GM23338 (cell line): ENCODE measurements around the gene LYSET. TPM values are rescaled to one million over a fixed set of nuclear protein-coding genes. Genes with fewer than 3 reads are reported as not detected.
"Not testable (repeated sequence)": the region's sequence is repeated elsewhere in the genome, so short reads cannot be mapped to it uniquely, and the experiment has no call there.

Experiments
- ATAC-seq: fragments of 200-7000 bp; cut with Tn5 transposase; 3 replicates; pipeline ENCODE4 v1.9.1; 2020
- DNase-seq: peaks from one replicate; pipeline ENCODE4 v3.0.0-alpha.2; 2015; ENCODE audit warnings: low spot score
- H2AFZ ChIP-seq: fragments of 200-600 bp; sonication (generic); 2 replicates; pipeline ENCODE4 v1.8.0; 2016; ENCODE audit warnings: antibody characterized with exemption, mild to moderate bottlenecking, moderate library complexity
- H3F3A ChIP-seq: fragments of 200-600 bp; sonication (generic); replicated peaks from 2 replicates; pipeline ENCODE4 v1.8.0; 2017; ENCODE audit warnings: antibody characterized with exemption, mixed run types, low read depth
- H3K27ac ChIP-seq: fragments of 200-600 bp; sonication (generic); 2 replicates; pipeline ENCODE4 v1.6.1; 2016; ENCODE audit warnings: low read depth
- H3K27me3 ChIP-seq: fragments of 200-600 bp; sonication (generic); 2 replicates; pipeline ENCODE4 v1.8.0; 2016; ENCODE audit warnings: mild to moderate bottlenecking, mixed run types, moderate library complexity; ENCODE audit not compliant: insufficient read depth
- H3K36me3 ChIP-seq: fragments of 200-600 bp; sonication (generic); 2 replicates; pipeline ENCODE4 v1.8.0; 2016; ENCODE audit warnings: mild to moderate bottlenecking; ENCODE audit not compliant: insufficient read depth
- H3K4me1 ChIP-seq: fragments of 200-600 bp; sonication (generic); 2 replicates; pipeline ENCODE4 v1.8.0; 2016; ENCODE audit warnings: mild to moderate bottlenecking, moderate library complexity; ENCODE audit not compliant: insufficient read depth
- H3K4me2 ChIP-seq: fragments of 200-600 bp; sonication (generic); 2 replicates; pipeline ENCODE4 v1.7.1; 2017; ENCODE audit warnings: mixed run types
- H3K4me3 ChIP-seq: fragments of 200-600 bp; sonication (generic); 2 replicates; pipeline ENCODE4 v1.6.1; 2016; ENCODE audit warnings: mixed run types
- H3K79me2 ChIP-seq: fragments of 200-600 bp; sonication (generic); replicated peaks from 2 replicates; pipeline ENCODE4 v1.8.0; 2017; ENCODE audit warnings: mild to moderate bottlenecking; ENCODE audit not compliant: insufficient read depth
- H3K9me2 ChIP-seq: fragments of 200-600 bp; sonication (generic); 2 replicates; pipeline ENCODE4 v1.8.0; 2017; ENCODE audit not compliant: insufficient read depth
- H4K20me1 ChIP-seq: fragments of 200-600 bp; sonication (generic); replicated peaks from 2 replicates; pipeline ENCODE4 v1.8.0; 2017; ENCODE audit warnings: mild to moderate bottlenecking; ENCODE audit not compliant: insufficient read depth
- H3K27ac Mint-ChIP-seq: 2 replicates; pipeline ENCODE4 v1.8.0; 2020; ENCODE audit warnings: inconsistent platforms, mild to moderate bottlenecking, moderate library complexity, mixed read lengths
- H3K27me3 Mint-ChIP-seq: 3 replicates; pipeline ENCODE4 v1.8.0; 2022; ENCODE audit warnings: low read depth, mild to moderate bottlenecking, moderate library complexity, mixed read lengths, inconsistent platforms; ENCODE audit not compliant: insufficient read depth, poor library complexity
- H3K36me3 Mint-ChIP-seq: 3 replicates; pipeline ENCODE4 v1.8.0; 2021; ENCODE audit warnings: low read depth, mild to moderate bottlenecking, inconsistent platforms, moderate library complexity, mixed read lengths
- H3K4me1 Mint-ChIP-seq: 3 replicates; pipeline ENCODE4 v1.8.0; 2020; ENCODE audit warnings: mild to moderate bottlenecking, inconsistent platforms, mixed read lengths
- H3K4me3 Mint-ChIP-seq: 3 replicates; pipeline ENCODE4 v1.8.0; 2021; ENCODE audit warnings: moderate library complexity, mild to moderate bottlenecking, inconsistent platforms, mixed read lengths
- H3K9me3 Mint-ChIP-seq: 3 replicates; pipeline ENCODE4 v1.8.0; 2020; ENCODE audit warnings: moderate library complexity, mild to moderate bottlenecking, inconsistent platforms, mixed read lengths
- CREB1 ChIP-seq: fragments of 250-450 bp; sonication (Bioruptor Pico); IDR thresholded peaks from 2 replicates; pipeline ENCODE4 v1.5.0; 2020; ENCODE audit warnings: low read depth, mild to moderate bottlenecking, moderate library complexity
- EZH2 ChIP-seq: fragments of 200-600 bp; sonication (generic); IDR thresholded peaks from one replicate; pipeline ENCODE4 v1.8.0; 2017; ENCODE audit warnings: antibody characterized with exemption, mild to moderate bottlenecking, low read depth; ENCODE audit not compliant: unreplicated experiment
- JUNB ChIP-seq: IDR thresholded peaks from one replicate; pipeline ENCODE4 v1.6.1; 2016; ENCODE audit warnings: antibody characterized with exemption; ENCODE audit not compliant: unreplicated experiment
- NANOG ChIP-seq: IDR thresholded peaks from 2 replicates; pipeline ENCODE4 v1.6.1; 2016; ENCODE audit warnings: antibody characterized with exemption, borderline replicate concordance
- POLR2AphosphoS5 ChIP-seq: IDR thresholded peaks from 2 replicates; pipeline ENCODE4 v1.6.1; 2016; ENCODE audit warnings: antibody characterized with exemption, low read depth
- STAT1 ChIP-seq: IDR thresholded peaks from one replicate; pipeline ENCODE4 v1.6.1; 2016; ENCODE audit warnings: antibody characterized with exemption; ENCODE audit not compliant: unreplicated experiment
- ZNF114 ChIP-seq: fragments of 250-450 bp; sonication (Bioruptor Pico); IDR thresholded peaks from 2 replicates; pipeline ENCODE4 v1.5.0; 2020; ENCODE audit warnings: mild to moderate bottlenecking, moderate library complexity
- polyA plus RNA-seq: library from polyadenylated mRNA; unstranded; fragments of >200 nt; fragmentation: Nextera tagmentation; extraction: Ambion mirVana; gene quantifications from 2 replicates; pipeline ENCODE4 v1.2.1, GENCODE V29; 2016
- total RNA-seq: library from RNA; depleted of rRNA; stranded (reverse); fragments of >200 nt; shearing (Covaris generic); gene quantifications from 2 replicates; pipeline ENCODE4 v1.2.3, GENCODE V29; 2014
- TF ChIP-seq, protein P1 (sequence below): fragments of 250-450 bp; sonication (Bioruptor Pico); IDR thresholded peaks from 2 replicates; pipeline ENCODE4 v1.5.0; 2020; ENCODE audit warnings: mild to moderate bottlenecking, moderate library complexity
- TF ChIP-seq, protein P2 (sequence below): IDR thresholded peaks from 2 replicates; pipeline ENCODE4 v1.6.1; 2016; ENCODE audit warnings: antibody characterized with exemption

Gene LYSET
- total and polyA plus RNA-seq, 2 experiments from 2014 or later, result 14.2 to 34.0 TPM

DNA sequence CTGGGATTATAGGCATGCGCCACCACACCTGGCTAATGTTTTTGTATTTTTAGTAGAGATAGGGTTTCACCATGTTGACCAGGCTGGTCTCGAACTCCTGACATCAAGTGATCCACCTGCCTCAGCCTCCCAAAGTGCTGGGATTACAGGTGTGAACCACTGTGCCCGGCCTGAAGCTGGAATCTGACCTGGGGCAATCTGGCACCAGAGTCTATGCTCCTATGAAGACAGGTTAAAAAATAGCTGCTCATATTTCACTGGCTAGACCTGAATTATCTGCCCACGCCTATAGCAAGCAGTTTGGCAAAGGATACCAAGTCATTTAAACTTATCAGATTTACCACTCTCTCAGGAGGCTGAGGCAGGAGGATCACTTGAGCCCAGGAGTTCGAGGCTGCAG, 10.4 kb upstream of the LYSET start:
- H3K36me3 Mint-ChIP-seq, H3F3A ChIP-seq, H3K4me1 ChIP-seq, H3K9me3 Mint-ChIP-seq, H3K27me3 ChIP-seq, H3K9me2 ChIP-seq, H3K4me1 Mint-ChIP-seq, H3K27ac ChIP-seq, H4K20me1 ChIP-seq, H3K4me3 ChIP-seq, H3K36me3 ChIP-seq, DNase-seq, ATAC-seq, H3K4me2 ChIP-seq, H3K4me3 Mint-ChIP-seq, H3K27me3 Mint-ChIP-seq, H3K27ac Mint-ChIP-seq, H3K79me2 ChIP-seq: not testable (repeated sequence)
- 0 out of 2 replicates have a peak overlapping the region, but pooled peaks have one; percentile 67 for H2AFZ ChIP-seq

DNA sequence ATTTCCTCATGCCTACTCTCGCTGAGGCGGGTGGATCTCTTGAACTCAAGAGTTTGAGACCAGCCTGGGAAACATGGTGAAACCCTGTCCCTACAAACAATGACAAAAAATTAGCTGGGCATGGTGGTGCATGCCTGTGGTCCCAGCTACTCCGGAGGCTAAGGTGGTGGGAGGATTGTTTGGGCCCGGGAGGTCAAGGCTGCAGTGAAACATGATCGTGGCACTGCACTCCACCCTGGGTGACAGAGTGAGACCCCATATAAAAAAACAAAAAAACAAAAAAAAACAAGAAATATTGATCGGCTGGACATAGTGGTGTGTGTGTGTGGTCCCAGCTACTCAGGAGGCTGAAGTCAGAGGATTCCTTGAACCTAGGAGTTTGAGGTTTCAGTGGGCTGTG, 9.6 kb upstream of the LYSET start:
- Histone ChIP-seq H3K27ac (no peak overlapping the region), H3F3A (no peaks in the 10 kb centered on the region), H4K20me1 (no peaks in the 10 kb centered on the region), H3K9me2 (no peaks in the 10 kb centered on the region), H3K4me3 (no peak overlapping the region), H3K27me3 (no peaks in the 10 kb centered on the region), H3K79me2 (no peaks in the 10 kb centered on the region), H2AFZ (no peak overlapping the region), H3K4me1 (no peaks in the 10 kb centered on the region), H3K36me3 (no peaks in the 10 kb centered on the region), H3K4me2 (no peak overlapping the region)
- TF ChIP-seq CREB1 (CRISPR knock-in tag), result no peak
- H3K4me1 Mint-ChIP-seq, result no peaks in the 10 kb centered on the region
- no peak overlapping the region for H3K4me3 Mint-ChIP-seq
- ATAC-seq (no peak), DNase-seq (no peak)
- no peaks in the 10 kb centered on the region for H3K36me3 Mint-ChIP-seq
- no peak overlapping the region for H3K27ac Mint-ChIP-seq
- H3K27me3 Mint-ChIP-seq, result peaks cover 1% of the 10 kb centered on the region
- no peaks in the 10 kb centered on the region for H3K9me3 Mint-ChIP-seq

DNA sequence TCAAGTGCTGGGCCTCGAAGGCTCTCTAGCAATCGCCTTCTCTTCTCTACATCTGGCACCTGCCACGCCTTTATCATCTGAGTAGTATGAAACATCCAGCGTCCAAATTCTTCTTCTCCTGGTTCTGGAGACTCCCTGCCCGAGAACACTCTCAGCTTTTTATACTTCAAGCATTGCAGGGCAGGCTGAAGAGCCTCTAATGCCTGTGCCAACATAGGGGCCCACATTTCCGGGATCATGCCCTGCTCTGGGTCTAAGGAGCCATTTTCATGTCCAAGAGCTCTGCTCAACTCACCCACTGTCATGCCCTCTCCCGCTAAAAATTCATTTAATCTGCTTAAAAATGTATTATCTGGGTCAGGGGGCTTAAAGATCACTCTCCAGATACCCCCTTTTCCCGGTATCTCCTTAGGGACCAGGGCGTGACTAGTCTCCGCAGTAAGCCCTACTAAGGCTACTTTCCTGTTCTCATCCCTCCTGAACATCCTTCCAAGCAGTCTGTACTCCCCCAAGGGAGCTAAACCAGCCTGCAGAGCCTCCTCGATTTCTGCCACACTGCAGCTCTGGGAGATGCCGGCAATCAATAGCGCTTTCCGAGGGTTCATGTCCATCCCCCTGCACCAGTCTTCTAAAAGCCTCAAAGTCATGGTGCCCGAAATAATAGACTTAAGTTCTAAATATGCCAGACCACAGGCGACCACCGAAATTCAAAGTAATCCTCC, 1.4 kb upstream of the LYSET start:
- H3K27ac ChIP-seq, result peak overlapping the region; percentile 88; the same call in 1 of the 2 replicates
- no peaks in the 10 kb centered on the region for H3K9me2 ChIP-seq
- peaks cover 6% of the 10 kb centered on the region; the same call in 1 of the 2 replicates for H3K4me1 ChIP-seq
- peak overlapping the region; percentile 98; the same call in 1 of the 2 replicates for H2AFZ ChIP-seq
- Mint-ChIP-seq H3K27ac (peak overlapping the region; percentile 71), H3K4me1 (peaks cover 16% of the 10 kb centered on the region; the same call in 2 of the 3 replicates), H3K36me3 (peaks cover 21% of the 10 kb centered on the region), H3K27me3 (peaks cover 9% of the 10 kb centered on the region), H3K4me3 (peak overlapping the region; percentile 86), H3K9me3 (no peaks in the 10 kb centered on the region)
- peaks cover 16% of the 10 kb centered on the region for H3K36me3 ChIP-seq
- TF ChIP-seq, protein P1, sequence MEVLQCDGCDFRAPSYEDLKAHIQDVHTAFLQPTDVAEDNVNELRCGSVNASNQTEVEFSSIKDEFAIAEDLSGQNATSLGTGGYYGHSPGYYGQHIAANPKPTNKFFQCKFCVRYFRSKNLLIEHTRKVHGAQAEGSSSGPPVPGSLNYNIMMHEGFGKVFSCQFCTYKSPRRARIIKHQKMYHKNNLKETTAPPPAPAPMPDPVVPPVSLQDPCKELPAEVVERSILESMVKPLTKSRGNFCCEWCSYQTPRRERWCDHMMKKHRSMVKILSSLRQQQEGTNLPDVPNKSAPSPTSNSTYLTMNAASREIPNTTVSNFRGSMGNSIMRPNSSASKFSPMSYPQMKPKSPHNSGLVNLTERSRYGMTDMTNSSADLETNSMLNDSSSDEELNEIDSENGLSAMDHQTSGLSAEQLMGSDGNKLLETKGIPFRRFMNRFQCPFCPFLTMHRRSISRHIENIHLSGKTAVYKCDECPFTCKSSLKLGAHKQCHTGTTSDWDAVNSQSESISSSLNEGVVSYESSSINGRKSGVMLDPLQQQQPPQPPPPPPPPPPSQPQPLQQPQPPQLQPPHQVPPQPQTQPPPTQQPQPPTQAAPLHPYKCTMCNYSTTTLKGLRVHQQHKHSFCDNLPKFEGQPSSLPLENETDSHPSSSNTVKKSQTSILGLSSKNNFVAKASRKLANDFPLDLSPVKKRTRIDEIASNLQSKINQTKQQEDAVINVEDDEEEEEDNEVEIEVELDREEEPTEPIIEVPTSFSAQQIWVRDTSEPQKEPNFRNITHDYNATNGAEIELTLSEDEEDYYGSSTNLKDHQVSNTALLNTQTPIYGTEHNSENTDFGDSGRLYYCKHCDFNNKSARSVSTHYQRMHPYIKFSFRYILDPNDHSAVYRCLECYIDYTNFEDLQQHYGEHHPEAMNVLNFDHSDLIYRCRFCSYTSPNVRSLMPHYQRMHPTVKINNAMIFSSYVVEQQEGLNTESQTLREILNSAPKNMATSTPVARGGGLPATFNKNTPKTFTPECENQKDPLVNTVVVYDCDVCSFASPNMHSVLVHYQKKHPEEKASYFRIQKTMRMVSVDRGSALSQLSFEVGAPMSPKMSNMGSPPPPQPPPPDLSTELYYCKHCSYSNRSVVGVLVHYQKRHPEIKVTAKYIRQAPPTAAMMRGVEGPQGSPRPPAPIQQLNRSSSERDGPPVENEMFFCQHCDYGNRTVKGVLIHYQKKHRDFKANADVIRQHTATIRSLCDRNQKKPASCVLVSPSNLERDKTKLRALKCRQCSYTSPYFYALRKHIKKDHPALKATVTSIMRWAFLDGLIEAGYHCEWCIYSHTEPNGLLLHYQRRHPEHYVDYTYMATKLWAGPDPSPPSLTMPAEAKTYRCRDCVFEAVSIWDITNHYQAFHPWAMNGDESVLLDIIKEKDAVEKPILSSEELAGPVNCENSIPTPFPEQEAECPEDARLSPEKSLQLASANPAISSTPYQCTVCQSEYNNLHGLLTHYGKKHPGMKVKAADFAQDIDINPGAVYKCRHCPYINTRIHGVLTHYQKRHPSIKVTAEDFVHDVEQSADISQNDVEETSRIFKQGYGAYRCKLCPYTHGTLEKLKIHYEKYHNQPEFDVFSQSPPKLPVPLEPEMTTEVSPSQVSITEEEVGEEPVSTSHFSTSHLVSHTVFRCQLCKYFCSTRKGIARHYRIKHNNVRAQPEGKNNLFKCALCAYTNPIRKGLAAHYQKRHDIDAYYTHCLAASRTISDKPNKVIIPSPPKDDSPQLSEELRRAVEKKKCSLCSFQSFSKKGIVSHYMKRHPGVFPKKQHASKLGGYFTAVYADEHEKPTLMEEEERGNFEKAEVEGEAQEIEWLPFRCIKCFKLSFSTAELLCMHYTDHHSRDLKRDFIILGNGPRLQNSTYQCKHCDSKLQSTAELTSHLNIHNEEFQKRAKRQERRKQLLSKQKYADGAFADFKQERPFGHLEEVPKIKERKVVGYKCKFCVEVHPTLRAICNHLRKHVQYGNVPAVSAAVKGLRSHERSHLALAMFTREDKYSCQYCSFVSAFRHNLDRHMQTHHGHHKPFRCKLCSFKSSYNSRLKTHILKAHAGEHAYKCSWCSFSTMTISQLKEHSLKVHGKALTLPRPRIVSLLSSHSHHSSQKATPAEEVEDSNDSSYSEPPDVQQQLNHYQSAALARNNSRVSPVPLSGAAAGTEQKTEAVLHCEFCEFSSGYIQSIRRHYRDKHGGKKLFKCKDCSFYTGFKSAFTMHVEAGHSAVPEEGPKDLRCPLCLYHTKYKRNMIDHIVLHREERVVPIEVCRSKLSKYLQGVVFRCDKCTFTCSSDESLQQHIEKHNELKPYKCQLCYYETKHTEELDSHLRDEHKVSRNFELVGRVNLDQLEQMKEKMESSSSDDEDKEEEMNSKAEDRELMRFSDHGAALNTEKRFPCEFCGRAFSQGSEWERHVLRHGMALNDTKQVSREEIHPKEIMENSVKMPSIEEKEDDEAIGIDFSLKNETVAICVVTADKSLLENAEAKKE (CRISPR knock-in tag), result no peak
- TF ChIP-seq EZH2 (no peak), STAT1 (no peak), ZNF114 (CRISPR knock-in tag) (no peak), POLR2AphosphoS5 (no peak), JUNB (no peak), NANOG (no peak)
- TF ChIP-seq, protein P2, sequence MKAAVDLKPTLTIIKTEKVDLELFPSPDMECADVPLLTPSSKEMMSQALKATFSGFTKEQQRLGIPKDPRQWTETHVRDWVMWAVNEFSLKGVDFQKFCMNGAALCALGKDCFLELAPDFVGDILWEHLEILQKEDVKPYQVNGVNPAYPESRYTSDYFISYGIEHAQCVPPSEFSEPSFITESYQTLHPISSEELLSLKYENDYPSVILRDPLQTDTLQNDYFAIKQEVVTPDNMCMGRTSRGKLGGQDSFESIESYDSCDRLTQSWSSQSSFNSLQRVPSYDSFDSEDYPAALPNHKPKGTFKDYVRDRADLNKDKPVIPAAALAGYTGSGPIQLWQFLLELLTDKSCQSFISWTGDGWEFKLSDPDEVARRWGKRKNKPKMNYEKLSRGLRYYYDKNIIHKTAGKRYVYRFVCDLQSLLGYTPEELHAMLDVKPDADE, result no peak
- peaks cover 18% of the 10 kb centered on the region for H3F3A ChIP-seq
- DNase-seq (no peak), ATAC-seq (peak; percentile 8)
- H4K20me1 ChIP-seq, result 0 out of 2 replicates have a peak, but pooled peaks cover 12% of the 10 kb centered on the region
- H3K27me3 ChIP-seq, result no peaks in the 10 kb centered on the region
- peak overlapping the region; percentile 97 for H3K4me3 ChIP-seq
- H3K79me2 ChIP-seq, result peaks cover 38% of the 10 kb centered on the region
- H3K4me2 ChIP-seq, result peak overlapping the region; percentile 93
